Measurements from ENCODE around the gene DAGLA.

- no peak for TF ChIP-seq CTCF (IDR thresholded peaks at IDR 0.05)
- no peak for TF ChIP-seq EP300 (IDR thresholded peaks at IDR 0.05)
- no peak for TF ChIP-seq POLR2A (IDR thresholded peaks at IDR 0.05)
These were observed 4.4 kb upstream of the DAGLA start for GRCh38 chr11:61675826-61676225.

Measured in tibial nerve (tissue), 4 donors.